AG09309 (cell line): ENCODE measurements around the gene APBA1.

Source experiments
- DNase-seq: peaks from one replicate; pipeline ENCODE4 v3.0.0-alpha.2; 2010; ENCODE audit warnings: low read depth
- H3K4me3 ChIP-seq: 2 replicates; pipeline ENCODE4 v1.5.1; 2011; ENCODE audit warnings: mild to moderate bottlenecking, low read depth, low read length, moderate library complexity; ENCODE audit not compliant: control insufficient read depth
- CTCF ChIP-seq: IDR thresholded peaks from 2 replicates; pipeline ENCODE4 v1.5.1; 2011; ENCODE audit warnings: mild to moderate bottlenecking, low read depth, low read length, inconsistent platforms; ENCODE audit not compliant: insufficient read depth, control insufficient read depth; ENCODE audit errors: missing control alignments

Gene APBA1

GRCh38 chr9:69580582-69581214, 91.5 kb downstream of the APBA1 start:
- TF ChIP-seq CTCF: no peak
- DNase-seq: no peak
- H3K4me3 ChIP-seq: no peak overlapping the region

- H3K4me3 ChIP-seq: no peak overlapping the region
- no peak for DNase-seq
- no peak for TF ChIP-seq CTCF
Measured at GRCh38 chr9:69579760-69580581, 92.2 kb downstream of the APBA1 start.

- TF ChIP-seq CTCF: no peak
- H3K4me3 ChIP-seq: no peak overlapping the region
- no peak for DNase-seq
Measured at GRCh38 chr9:69579032-69579758, 93.0 kb downstream of the APBA1 start.

- no peak for TF ChIP-seq CTCF
- no peak for DNase-seq
Measured at GRCh38 chr9:69578026-69578425, 94.1 kb downstream of the APBA1 start.

GRCh38 chr9:69577123-69577522, 95.0 kb downstream of the APBA1 start:
- H3K4me3 ChIP-seq: no peak overlapping the region
- no peak for DNase-seq
- no peak for TF ChIP-seq CTCF

More at GRCh38 chr9:69578026-69578425, 94.1 kb downstream of the APBA1 start:
- no peak overlapping the region for H3K4me3 ChIP-seq

GRCh38 chr9:69574057-69574456, 98.1 kb downstream of the APBA1 start:
- no peak for TF ChIP-seq CTCF

More at GRCh38 chr9:69574057-69574456, 98.1 kb downstream of the APBA1 start:
- DNase-seq: no peak
- no peak overlapping the region for H3K4me3 ChIP-seq
